Liver (tissue), 9 donors: ENCODE data around the gene EBF3. TPM values are rescaled to one million over a fixed set of nuclear protein-coding genes. Genes with fewer than 3 reads are reported as not detected.
A peak's percentile ranks its signal among the peaks of the same experiment; 100 is the strongest.

ENCODE experiments used
- DNase-seq: peaks from one replicate; pipeline ENCODE4 v3.0.0-alpha.2; 2017; ENCODE audit warnings: low spot score
- H3K27ac ChIP-seq, 2 donors: one replicate each; pipeline ENCODE4 v1.7.0; 2013; ENCODE audit warnings: inconsistent platforms in 2 of 2, low read length in 2 of 2, control low read depth in 1 of 2, low read depth in 1 of 2, mild to moderate bottlenecking in 1 of 2
- H3K27me3 ChIP-seq, 4 donors: one replicate each; pipeline versions ENCODE4 v1.6.1 to v1.7.0; 2013; ENCODE audit warnings: low read length in 3 of 4, inconsistent platforms in 1 of 4, mild to moderate bottlenecking in 1 of 4, moderate library complexity in 1 of 4; ENCODE audit not compliant: control insufficient read depth in 4 of 4, insufficient read depth in 4 of 4
- H3K36me3 ChIP-seq, 4 donors: one replicate each; pipeline versions ENCODE4 v1.6.1 to v1.7.0; 2013; ENCODE audit warnings: low read length in 3 of 4, mild to moderate bottlenecking in 3 of 4, low read depth in 1 of 4, moderate library complexity in 1 of 4; ENCODE audit not compliant: control insufficient read depth in 4 of 4, insufficient read depth in 3 of 4
- H3K4me1 ChIP-seq, 4 donors: one replicate each; pipeline versions ENCODE4 v1.6.1 to v1.7.0; 2013; ENCODE audit warnings: low read length in 3 of 4, mild to moderate bottlenecking in 3 of 4, moderate library complexity in 1 of 4; ENCODE audit not compliant: control insufficient read depth in 4 of 4, insufficient read depth in 4 of 4
- H3K4me3 ChIP-seq, 3 donors: one replicate each; pipeline versions ENCODE4 v1.6.1 to v1.7.0; 2013; ENCODE audit warnings: low read length in 3 of 3, control low read depth in 1 of 3, low read depth in 1 of 3, mild to moderate bottlenecking in 1 of 3
- H3K9ac ChIP-seq, 2 donors: one replicate each; pipeline ENCODE4 v1.7.0; 2013; ENCODE audit warnings: low read length in 2 of 2, mild to moderate bottlenecking in 2 of 2, moderate library complexity in 2 of 2, control low read depth in 1 of 2, low read depth in 1 of 2
- H3K9me3 ChIP-seq, 4 donors: one replicate each; pipeline versions ENCODE4 v1.6.1 to v1.7.0; 2013; ENCODE audit warnings: low read length in 3 of 4; ENCODE audit not compliant: control insufficient read depth in 4 of 4
- ATF3 ChIP-seq: IDR thresholded peaks from 2 replicates; pipeline ENCODE4 v1.6.1; 2016; ENCODE audit warnings: antibody characterized with exemption
- CTCF ChIP-seq: fragments of 150-350 bp; IDR thresholded peaks from 2 replicates; pipeline ENCODE4 v1.5.1; 2017; ENCODE audit warnings: improper control_type of control experiment, low read depth, low read length; ENCODE audit not compliant: missing input control
- EGR1 ChIP-seq, 2 donors: IDR thresholded peaks; 2 replicates each; pipeline ENCODE4 v1.6.1; 2016 to 2018; ENCODE audit warnings: antibody characterized with exemption in 2 of 2, low read depth in 2 of 2
- FOXA1 ChIP-seq: IDR thresholded peaks from 2 replicates; pipeline ENCODE4 v1.6.1; 2016; ENCODE audit warnings: antibody characterized with exemption
- FOXA2 ChIP-seq: IDR thresholded peaks from 2 replicates; pipeline ENCODE4 v1.6.1; 2016; ENCODE audit warnings: antibody characterized with exemption
- GABPA ChIP-seq, 2 donors: IDR thresholded peaks in 1 of 2; conservative IDR thresholded peaks in 1 of 2; 2 replicates each; pipeline ENCODE4 v1.6.1; 2016; ENCODE audit warnings: antibody characterized with exemption in 2 of 2, mild to moderate bottlenecking in 1 of 2, moderate library complexity in 1 of 2
- HNF4G ChIP-seq: IDR thresholded peaks from 2 replicates; pipeline ENCODE4 v1.6.1; 2016; ENCODE audit warnings: antibody characterized with exemption
- JUND ChIP-seq, 2 donors: IDR thresholded peaks; 2 replicates each; pipeline ENCODE4 v1.6.1; 2016; ENCODE audit warnings: antibody characterized with exemption in 2 of 2
- MAX ChIP-seq: IDR thresholded peaks from 2 replicates; pipeline ENCODE4 v1.6.1; 2016; ENCODE audit warnings: antibody characterized with exemption
- RAD21 ChIP-seq, 2 donors: IDR thresholded peaks; 2 replicates each; pipeline ENCODE4 v1.6.1; 2016; ENCODE audit warnings: antibody characterized with exemption in 2 of 2, mild to moderate bottlenecking in 2 of 2
- REST ChIP-seq: IDR thresholded peaks from 2 replicates; pipeline ENCODE4 v1.6.1; 2016; ENCODE audit warnings: antibody characterized with exemption, mild to moderate bottlenecking
- RXRA ChIP-seq, 2 donors: IDR thresholded peaks; 2 replicates each; pipeline ENCODE4 v1.6.1; 2017 to 2018; ENCODE audit warnings: antibody characterized with exemption in 2 of 2, mild to moderate bottlenecking in 1 of 2
- YY1 ChIP-seq: IDR thresholded peaks from 2 replicates; pipeline ENCODE4 v1.6.1; 2016; ENCODE audit warnings: antibody characterized with exemption, mild to moderate bottlenecking
- ZBTB33 ChIP-seq: IDR thresholded peaks from 2 replicates; pipeline ENCODE4 v1.6.1; 2016; ENCODE audit warnings: antibody characterized with exemption
- WGBS: extraction: QIAGEN DNeasy Blood & Tissue Kit; methylation state at CpG from one replicate; pipeline ENCODE4 v1.1.7; 2013; 5-methylcytosine and 5-hydroxymethylcytosine counted together
- polyA plus RNA-seq, 2 donors: library from polyadenylated mRNA; stranded (reverse) in 1 of 2; unstranded in 1 of 2; fragments of 200-250 nt in 1 of 2; fragments of >200 nt in 1 of 2; fragmentation: Nextera tagmentation in 1 of 2; extraction: Ambion mirVana in 1 of 2; gene quantifications; one replicate each; pipeline versions ENCODE4 v1.2.1 to v1.2.3, GENCODE V29; 2013 to 2015
- total RNA-seq, 2 donors: library from RNA; depleted of rRNA; stranded (reverse); fragments of >200 nt; gene quantifications; one replicate each; pipeline ENCODE4 v1.2.3, GENCODE V29; 2014
- donor health status: healthy.
- donor health status: healthy.
- donor health status: healthy.
- donor health status: healthy.
- donor health status: healthy.

The EBF3 gene
- total and polyA plus RNA-seq, 4 donors = 0.02 to 0.08 TPM; not detected in 2

- H3K27me3 ChIP-seq = peaks cover 6 to 19% (median 16%) of the 10 kb centered on the region in 4 donors
Measured at GRCh38 chr10:129972966-129973673, 9.0 kb upstream of the EBF3 start.

More at GRCh38 chr10:129972966-129973673, 9.0 kb upstream of the EBF3 start:
- peaks cover 13 to 32% (median 17%) of the 10 kb centered on the region in 4 donors for H3K4me1 ChIP-seq
- TF ChIP-seq FOXA2 (no peak), YY1 (no peak), RAD21 (IDR thresholded peaks at IDR 0.05) (no peak), ZBTB33 (no peak), RXRA (IDR thresholded peaks at IDR 0.05) (no peak), JUND (IDR thresholded peaks at IDR 0.05) (no peak), HNF4G (no peak), REST (no peak), ATF3 (no peak), FOXA1 (no peak), GABPA (IDR thresholded peaks at IDR 0.05 in 1 of 2, conservative IDR thresholded peaks at IDR 0.05 in 1 of 2) (no peak), CTCF (no peak), MAX (no peak), EGR1 (IDR thresholded peaks at IDR 0.05; ENCODE audit: low read depth in 2 of 2) (no peak)
- H3K27ac ChIP-seq = no peak overlapping the region
- no peaks in the 10 kb centered on the region for H3K36me3 ChIP-seq
- H3K9me3 ChIP-seq = no peaks in the 10 kb centered on the region
- WGBS = 22% methylated on average over 59 of the region's 59 CpGs
- no peak for DNase-seq
- peak overlapping the region in 1 of 3 donors; percentile 9 for H3K4me3 ChIP-seq
- H3K9ac ChIP-seq = no peak overlapping the region
